HPDE6-E6E7 (cell line): Measurements from ENCODE around the gene TESMIN.
A peak's percentile ranks its signal among the peaks of the same experiment; 100 is the strongest.

Experiments used
- DNase-seq: peaks from one replicate; pipeline ENCODE4 v3.0.0; 2011; ENCODE audit warnings: missing footprints; ENCODE audit errors: extremely low spot score

The TESMIN gene

DNA sequence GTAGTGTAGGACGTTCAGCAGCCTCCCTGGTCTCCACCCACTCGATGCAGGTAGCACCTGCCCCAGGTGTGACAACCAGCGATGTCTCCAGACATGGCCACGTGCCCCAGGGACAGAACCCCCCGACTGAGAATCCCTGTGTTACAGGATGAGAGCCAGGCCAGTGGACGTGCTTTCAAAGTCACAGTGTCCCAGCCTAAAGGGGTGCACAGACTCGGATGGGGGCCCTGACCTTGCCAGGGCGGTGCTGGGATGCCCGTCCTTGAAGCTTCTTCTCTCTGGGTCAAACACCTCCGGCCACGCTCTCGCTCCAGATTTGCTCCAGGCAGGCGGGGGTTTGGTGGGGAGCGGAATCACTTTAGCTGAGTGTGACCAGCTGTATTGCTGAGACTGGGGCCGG lies 90.3 kb downstream of the TESMIN start:
- no peak for DNase-seq

- DNase-seq, result no peak
These were observed 91.1 kb downstream of the TESMIN start for GRCh38 chr11:68660066-68660810.

- peak; percentile 41 for DNase-seq
These were observed 92.0 kb downstream of the TESMIN start for GRCh38 chr11:68659158-68659921.

GRCh38 chr11:68658661-68659060 lies 92.7 kb downstream of the TESMIN start:
- DNase-seq, result no peak

- DNase-seq, result no peak
These were observed 93.2 kb downstream of the TESMIN start for GRCh38 chr11:68658097-68658496.
